ENCODE measurements around the gene TMEM167B. TPM values are rescaled to one million over a fixed set of nuclear protein-coding genes. Genes with fewer than 3 reads are reported as not detected.

TMEM167B gene
- total RNA-seq, 3 donors from 2014 or later (not counting 1 experiment from before 2014, with no cell fraction given), result 61.2 to 73.0 (median 71.8) TPM

DNA sequence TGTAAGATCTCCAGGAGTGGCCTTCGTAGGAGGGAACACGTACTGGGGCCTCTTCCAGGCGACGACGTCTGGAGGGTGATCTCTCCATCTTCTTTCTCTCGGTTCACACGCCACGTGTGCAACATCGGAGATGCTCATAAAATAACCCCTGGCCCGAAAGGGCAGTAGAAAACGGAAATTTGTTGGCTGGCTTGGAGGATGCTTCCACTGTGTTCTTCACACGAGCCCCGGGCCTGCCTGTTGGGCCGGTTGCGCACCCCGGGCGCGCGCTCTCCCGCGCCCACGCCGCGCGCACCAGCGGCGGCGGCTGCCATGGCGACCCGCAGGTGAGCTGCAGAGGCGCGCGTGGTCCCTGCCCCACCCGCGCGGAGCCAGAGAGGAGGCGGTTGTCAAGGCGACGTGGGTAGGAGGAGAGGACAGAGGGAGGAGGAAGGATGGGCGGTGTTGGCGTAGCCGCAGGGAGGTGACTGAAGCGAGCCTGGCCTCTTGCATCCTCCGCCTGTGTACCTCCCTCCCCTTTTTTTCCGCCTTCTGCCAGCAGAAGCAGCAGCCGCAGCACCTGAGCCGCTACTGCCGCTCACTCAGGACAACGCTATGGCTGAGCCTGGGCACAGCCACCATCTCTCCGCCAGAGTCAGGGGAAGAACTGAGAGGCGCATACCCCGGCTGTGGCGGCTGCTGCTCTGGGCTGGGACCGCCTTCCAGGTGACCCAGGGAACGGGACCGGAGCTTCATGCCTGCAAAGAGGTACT is 23.2 kb downstream of the TMEM167B start, which contains the start of gene ELAPOR1:
Gene ELAPOR1, plus strand, starts transcription at position 526 of the 752 bp plus-strand sequence. Its CDS starts 69 bp downstream, at position 595.
- no peak within 1 kb of the TSS for H3K27ac ChIP-seq (ENCODE audit: low read length)
- H3K4me3 Mint-ChIP-seq, result peak within 1 kb of the TSS; percentile 96

DNA sequence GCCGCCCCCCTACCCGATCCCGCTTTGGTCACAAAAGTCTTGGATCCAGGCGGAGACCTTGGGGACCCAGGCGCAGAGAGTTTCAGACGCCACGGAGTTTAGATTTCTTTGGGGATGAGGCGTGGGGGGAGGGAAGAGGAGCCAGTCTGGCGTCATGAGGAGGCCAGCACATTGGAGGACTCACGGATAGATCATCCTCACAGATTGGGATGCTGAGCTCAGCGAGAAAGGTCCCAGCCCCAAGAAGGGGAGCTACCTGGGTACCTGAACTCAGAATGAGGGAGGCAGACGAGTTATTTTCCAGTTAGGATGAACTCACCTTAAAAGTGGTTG is 23.7 kb downstream of the TMEM167B start:
- Mint-ChIP-seq H3K4me3 (peak overlapping the region; percentile 96), H3K4me1 (peaks cover 21 to 29% of the 10 kb centered on the region in 2 donors), H3K9me3 (no peaks in the 10 kb centered on the region), H3K27ac (peak overlapping the region in 1 of 2 donors; percentile 95), H3K27me3 (ENCODE audit: low read depth in 2 of 2) (peaks cover 15 to 28% of the 10 kb centered on the region in 2 donors), H3K36me3 (no peaks in the 10 kb centered on the region)
- WGBS (ENCODE audit: insufficient coverage), result 10% methylated on average over 12 of the region's 12 CpGs
- Histone ChIP-seq H3K27me3 (ENCODE audit: control insufficient read depth, insufficient read depth, low read length) (no peaks in the 10 kb centered on the region), H3K4me1 (ENCODE audit: control insufficient read depth, insufficient read depth, low read length) (peaks cover 21% of the 10 kb centered on the region), H3K4me3 (ENCODE audit: low read length) (peak overlapping the region; percentile 36), H3K36me3 (ENCODE audit: control insufficient read depth, insufficient read depth, low read length) (no peaks in the 10 kb centered on the region), H3K27ac (ENCODE audit: low read length) (no peak overlapping the region), H3K9me3 (ENCODE audit: control insufficient read depth, insufficient read depth, low read length) (no peaks in the 10 kb centered on the region)
- ATAC-seq (no peak), DNase-seq (no peak)
- intact Hi-C loops (cut with micrococcal nuclease), result loop anchor here (5.0 kb wide), 2 partner anchors 72 to 237 kb away; partner anchors contain the start of genes GPSM2 and WDR47
- TF ChIP-seq, protein P1, sequence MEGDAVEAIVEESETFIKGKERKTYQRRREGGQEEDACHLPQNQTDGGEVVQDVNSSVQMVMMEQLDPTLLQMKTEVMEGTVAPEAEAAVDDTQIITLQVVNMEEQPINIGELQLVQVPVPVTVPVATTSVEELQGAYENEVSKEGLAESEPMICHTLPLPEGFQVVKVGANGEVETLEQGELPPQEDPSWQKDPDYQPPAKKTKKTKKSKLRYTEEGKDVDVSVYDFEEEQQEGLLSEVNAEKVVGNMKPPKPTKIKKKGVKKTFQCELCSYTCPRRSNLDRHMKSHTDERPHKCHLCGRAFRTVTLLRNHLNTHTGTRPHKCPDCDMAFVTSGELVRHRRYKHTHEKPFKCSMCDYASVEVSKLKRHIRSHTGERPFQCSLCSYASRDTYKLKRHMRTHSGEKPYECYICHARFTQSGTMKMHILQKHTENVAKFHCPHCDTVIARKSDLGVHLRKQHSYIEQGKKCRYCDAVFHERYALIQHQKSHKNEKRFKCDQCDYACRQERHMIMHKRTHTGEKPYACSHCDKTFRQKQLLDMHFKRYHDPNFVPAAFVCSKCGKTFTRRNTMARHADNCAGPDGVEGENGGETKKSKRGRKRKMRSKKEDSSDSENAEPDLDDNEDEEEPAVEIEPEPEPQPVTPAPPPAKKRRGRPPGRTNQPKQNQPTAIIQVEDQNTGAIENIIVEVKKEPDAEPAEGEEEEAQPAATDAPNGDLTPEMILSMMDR (IDR thresholded peaks at IDR 0.05), result no peak

More for the DNA sequence above, 23.2 kb downstream of the TMEM167B start, which contains the start of gene ELAPOR1:
- intact Hi-C loops (cut with micrococcal nuclease), result loop anchor here (2.0 to 5.0 kb wide), 3 partner anchors 71 to 236 kb away; partner anchors contain the start of genes CLCC1, GPSM2 and WDR47
- Mint-ChIP-seq H3K27ac (peak within 1 kb of the TSS; percentile 95 to 97), H3K4me1 (peaks cover 21 to 29% of the 10 kb centered on the region in 2 donors), H3K27me3 (ENCODE audit: low read depth in 2 of 2) (peaks cover 15 to 28% of the 10 kb centered on the region in 2 donors), H3K36me3 (no peaks in the 10 kb centered on the region), H3K9me3 (no peaks in the 10 kb centered on the region)
- H3K4me3 ChIP-seq (ENCODE audit: low read length), result peak within 1 kb of the TSS; percentile 36
- H3K4me1 ChIP-seq (ENCODE audit: control insufficient read depth, insufficient read depth, low read length), result peaks cover 21% of the 10 kb centered on the region
- WGBS (ENCODE audit: insufficient coverage), result 2% methylated on average over 56 of the region's 56 CpGs
- no peaks in the 10 kb centered on the region for H3K27me3 ChIP-seq (ENCODE audit: control insufficient read depth, insufficient read depth, low read length)
- H3K36me3 ChIP-seq (ENCODE audit: control insufficient read depth, insufficient read depth, low read length), result no peaks in the 10 kb centered on the region
- H3K9me3 ChIP-seq (ENCODE audit: control insufficient read depth, insufficient read depth, low read length), result no peaks in the 10 kb centered on the region
- TF ChIP-seq, protein P1 (IDR thresholded peaks at IDR 0.05), result no peak
- DNase-seq, result peak; percentile 58 to 96
- peak; percentile 71 to 84 (median 84) for ATAC-seq

DNA sequence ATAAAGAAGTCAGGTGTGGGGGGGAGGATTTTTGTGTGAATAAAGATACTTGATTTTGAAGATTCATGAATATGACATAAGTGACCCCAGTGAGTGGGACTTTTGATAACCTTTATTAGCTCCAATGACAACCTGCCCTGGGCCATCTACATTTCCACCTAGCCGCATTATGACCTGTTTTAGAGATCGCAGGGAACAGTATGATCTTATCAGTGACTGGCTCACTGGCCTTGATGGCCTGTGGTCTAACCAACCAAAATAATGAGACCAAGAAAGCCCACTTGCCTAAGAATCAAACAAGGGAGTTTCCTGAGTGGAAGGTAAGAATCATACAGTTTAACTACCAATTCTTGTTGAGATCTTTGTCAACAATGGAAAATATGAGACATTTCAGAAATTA is 25.1 kb downstream of the TMEM167B start:
- H3K9me3 ChIP-seq (ENCODE audit: control insufficient read depth, insufficient read depth, low read length), result no peaks in the 10 kb centered on the region
- Mint-ChIP-seq H3K36me3 (no peaks in the 10 kb centered on the region), H3K4me1 (peaks cover 21 to 29% of the 10 kb centered on the region in 2 donors), H3K9me3 (no peaks in the 10 kb centered on the region), H3K4me3 (no peak overlapping the region), H3K27me3 (ENCODE audit: low read depth in 2 of 2) (peaks cover 15 to 21% of the 10 kb centered on the region in 2 donors), H3K27ac (no peak overlapping the region)
- H3K4me3 ChIP-seq (ENCODE audit: low read length), result no peak overlapping the region
- no peak for DNase-seq
- H3K27me3 ChIP-seq (ENCODE audit: control insufficient read depth, insufficient read depth, low read length), result no peaks in the 10 kb centered on the region
- WGBS (ENCODE audit: insufficient coverage), result 50% methylated on average over 2 of the region's 2 CpGs
- TF ChIP-seq, protein P1 (IDR thresholded peaks at IDR 0.05), result no peak
- intact Hi-C loops (cut with micrococcal nuclease), result no loop called here
- no peaks in the 10 kb centered on the region for H3K36me3 ChIP-seq (ENCODE audit: control insufficient read depth, insufficient read depth, low read length)
- H3K27ac ChIP-seq (ENCODE audit: low read length), result no peak overlapping the region
- peaks cover 21% of the 10 kb centered on the region for H3K4me1 ChIP-seq (ENCODE audit: control insufficient read depth, insufficient read depth, low read length)
- no peak for ATAC-seq
